GM06990 (cell line): ENCODE data around the gene GMPR.

ENCODE experiments used
- DNase-seq: peaks from one replicate; pipeline ENCODE4 v3.0.0-alpha.2; 2011; ENCODE audit not compliant: insufficient read length; ENCODE audit errors: extremely low read depth
- H3K27me3 ChIP-seq: replicated peaks from 2 replicates; pipeline ENCODE4 v1.6.0; 2011; ENCODE audit warnings: low read length; ENCODE audit not compliant: control insufficient read depth, insufficient read depth
- H3K36me3 ChIP-seq: 2 replicates; pipeline ENCODE4 v1.5.1; 2011; ENCODE audit warnings: low read length; ENCODE audit not compliant: control insufficient read depth, insufficient read depth
- H3K4me3 ChIP-seq: replicated peaks from 2 replicates; pipeline ENCODE4 v1.5.1; 2011; ENCODE audit warnings: low read depth, mild to moderate bottlenecking, control low read depth, low read length
- CTCF ChIP-seq: IDR thresholded peaks from 2 replicates; pipeline ENCODE4 v1.5.1; 2011; ENCODE audit warnings: low read length, control low read depth, mild to moderate bottlenecking, inconsistent platforms; ENCODE audit not compliant: insufficient read depth, poor library complexity, severe bottlenecking

Gene GMPR

GRCh38 chr6:16238963-16239797 lies 793 bp downstream of the GMPR start:
- no peak for TF ChIP-seq CTCF
- H3K27me3 ChIP-seq: no peaks in the 10 kb centered on the region
- H3K4me3 ChIP-seq: peak overlapping the region; percentile 58
- peak; percentile 21 for DNase-seq
- H3K36me3 ChIP-seq: no peaks in the 10 kb centered on the region

GRCh38 chr6:16239798-16240123 lies 1.4 kb downstream of the GMPR start:
- no peak for DNase-seq
- Histone ChIP-seq H3K27me3 (no peaks in the 10 kb centered on the region), H3K36me3 (no peaks in the 10 kb centered on the region), H3K4me3 (no peak overlapping the region)
- no peak for TF ChIP-seq CTCF

GRCh38 chr6:16240589-16241320 lies 2.4 kb downstream of the GMPR start:
- DNase-seq: no peak
- no peak for TF ChIP-seq CTCF
- H3K27me3 ChIP-seq: no peaks in the 10 kb centered on the region
- H3K36me3 ChIP-seq: no peaks in the 10 kb centered on the region
- H3K4me3 ChIP-seq: no peak overlapping the region

- no peaks in the 10 kb centered on the region for H3K27me3 ChIP-seq
- H3K36me3 ChIP-seq: no peaks in the 10 kb centered on the region
Observed at GRCh38 chr6:16241321-16241689, 2.9 kb downstream of the GMPR start.

GRCh38 chr6:16243055-16243454 lies 4.7 kb downstream of the GMPR start:
- no peak for DNase-seq
- H3K4me3 ChIP-seq: no peak overlapping the region

More at GRCh38 chr6:16241321-16241689, 2.9 kb downstream of the GMPR start:
- no peak for TF ChIP-seq CTCF
- no peak for DNase-seq
- no peak overlapping the region for H3K4me3 ChIP-seq

More at GRCh38 chr6:16243055-16243454, 4.7 kb downstream of the GMPR start:
- TF ChIP-seq CTCF: no peak
- Histone ChIP-seq H3K36me3 (no peaks in the 10 kb centered on the region), H3K27me3 (no peaks in the 10 kb centered on the region)
